ENCODE data around the gene NAIF1.

DNA sequence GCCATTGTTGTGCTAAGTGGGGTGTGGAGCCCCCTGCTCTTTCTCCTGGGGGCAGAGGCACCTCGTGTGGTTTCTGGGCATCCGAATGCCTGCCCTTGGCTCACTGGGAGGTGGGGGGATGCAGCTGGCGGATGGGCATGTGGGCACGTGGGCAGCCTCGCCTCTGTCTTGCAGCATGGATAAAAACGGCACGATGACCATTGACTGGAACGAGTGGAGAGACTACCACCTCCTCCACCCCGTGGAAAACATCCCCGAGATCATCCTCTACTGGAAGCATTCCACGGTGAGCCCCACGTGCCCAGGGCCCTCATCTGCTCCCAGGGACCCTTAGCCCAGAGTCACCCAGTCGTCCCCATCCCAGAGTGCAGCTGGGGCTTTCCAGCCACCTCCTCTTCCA is 35.1 kb upstream of the NAIF1 start:
- TF ChIP-seq CTCF (IDR thresholded peaks at IDR 0.05) (no peak), POLR2A (IDR thresholded peaks at IDR 0.05) (no peak), EP300 (IDR thresholded peaks at IDR 0.05) (no peak)
